ENCODE results near the gene MSRB3. TPM values are rescaled to one million over a fixed set of nuclear protein-coding genes. Genes with fewer than 3 reads are reported as not detected.
"Not testable (repeated sequence)": the region's sequence is repeated elsewhere in the genome, so short reads cannot be mapped to it uniquely, and the experiment has no call there.

MSRB3 gene
- total RNA-seq, 1 donor from 2014 or later = 61.3 TPM

GRCh38 chr12:65443038-65443437, 164.6 kb downstream of the MSRB3 start:
- TF ChIP-seq CTCF (IDR thresholded peaks at IDR 0.05) = no peak
- Histone ChIP-seq H3K4me3 (no peak overlapping the region), H3K9me3 (no peaks in the 10 kb centered on the region), H3K27me3 (no peaks in the 10 kb centered on the region), H3K36me3 (no peaks in the 10 kb centered on the region), H3K27ac (no peak overlapping the region), H3K4me1 (no peaks in the 10 kb centered on the region)
- no peak for ATAC-seq
- DNase-seq = no peak
- intact Hi-C loops (cut with DNase I) = no loop called here

GRCh38 chr12:65444996-65445395, 166.5 kb downstream of the MSRB3 start:
- TF ChIP-seq CTCF (IDR thresholded peaks at IDR 0.05) = no peak
- ATAC-seq (no peak), DNase-seq (no peak)
- Histone ChIP-seq H3K27ac (no peak overlapping the region), H3K4me1 (no peaks in the 10 kb centered on the region), H3K27me3 (no peaks in the 10 kb centered on the region), H3K4me3 (no peak overlapping the region), H3K36me3 (no peaks in the 10 kb centered on the region), H3K9me3 (no peaks in the 10 kb centered on the region)
- intact Hi-C loops (cut with DNase I) = no loop called here

- no peak for TF ChIP-seq CTCF (IDR thresholded peaks at IDR 0.05)
- no peaks in the 10 kb centered on the region for H3K36me3 ChIP-seq
- no peaks in the 10 kb centered on the region for H3K4me1 ChIP-seq
- intact Hi-C loops (cut with DNase I) = no loop called here
- H3K4me3 ChIP-seq = no peak overlapping the region
- H3K9me3 ChIP-seq = no peaks in the 10 kb centered on the region
- DNase-seq (no peak), ATAC-seq (no peak)
- no peaks in the 10 kb centered on the region for H3K27me3 ChIP-seq
- no peak overlapping the region for H3K27ac ChIP-seq
These were observed 168.4 kb downstream of the MSRB3 start for GRCh38 chr12:65446901-65447300.

GRCh38 chr12:65449400-65449799, 170.9 kb downstream of the MSRB3 start:
- Histone ChIP-seq H3K27ac (no peak overlapping the region), H3K36me3 (peaks cover 5% of the 10 kb centered on the region), H3K4me3 (no peak overlapping the region), H3K9me3 (no peaks in the 10 kb centered on the region), H3K27me3 (no peaks in the 10 kb centered on the region), H3K4me1 (no peaks in the 10 kb centered on the region)
- ATAC-seq (no peak), DNase-seq (no peak)
- TF ChIP-seq CTCF (IDR thresholded peaks at IDR 0.05) = no peak
- intact Hi-C loops (cut with DNase I) = no loop called here

- no peaks in the 10 kb centered on the region for H3K27me3 ChIP-seq
- H3K4me1 ChIP-seq = no peaks in the 10 kb centered on the region
- no peak overlapping the region for H3K4me3 ChIP-seq
- no peak overlapping the region for H3K27ac ChIP-seq
- ATAC-seq = no peak
- no peak for TF ChIP-seq CTCF (IDR thresholded peaks at IDR 0.05)
- peaks cover 5% of the 10 kb centered on the region for H3K36me3 ChIP-seq
- intact Hi-C loops (cut with DNase I) = no loop called here
- no peaks in the 10 kb centered on the region for H3K9me3 ChIP-seq
- no peak for DNase-seq
These were observed 172.1 kb downstream of the MSRB3 start for GRCh38 chr12:65450625-65451024.

- no peaks in the 10 kb centered on the region for H3K4me1 ChIP-seq
- no peak for ATAC-seq
- no peak for DNase-seq
These were observed 175.8 kb downstream of the MSRB3 start for GRCh38 chr12:65454115-65454787.

GRCh38 chr12:65457341-65457740, 178.9 kb downstream of the MSRB3 start:
- H3K27me3 ChIP-seq; H3K27ac ChIP-seq; intact Hi-C loops (cut with DNase I); DNase-seq; H3K4me3 ChIP-seq; H3K36me3 ChIP-seq; H3K9me3 ChIP-seq; H3K4me1 ChIP-seq; ATAC-seq: not testable (repeated sequence)

More at GRCh38 chr12:65454115-65454787, 175.8 kb downstream of the MSRB3 start:
- H3K27me3 ChIP-seq = no peaks in the 10 kb centered on the region
- H3K27ac ChIP-seq = no peak overlapping the region
- no peaks in the 10 kb centered on the region for H3K9me3 ChIP-seq
- intact Hi-C loops (cut with DNase I) = no loop called here
- no peak overlapping the region for H3K4me3 ChIP-seq
- TF ChIP-seq CTCF (IDR thresholded peaks at IDR 0.05) = no peak
- peaks cover 5% of the 10 kb centered on the region for H3K36me3 ChIP-seq

All from upper lobe of right lung (tissue), 1 donor.